D721Med (cell line): ENCODE data around the gene PTPRM.

Experiments used
- DNase-seq: peaks from one replicate; pipeline ENCODE4 v3.0.0; 2011; ENCODE audit warnings: low spot score; ENCODE audit not compliant: insufficient read length
- FAIRE-seq: peaks from 2 replicates; lab custom pipeline; 2011; peaks lifted over from hg19 to GRCh38; lab: Jason Lieb, UNC
- CTCF ChIP-seq: IDR thresholded peaks from 2 replicates; pipeline ENCODE4 v1.5.1; 2012; ENCODE audit warnings: mild to moderate bottlenecking, control low read depth; ENCODE audit not compliant: insufficient read depth; ENCODE audit errors: missing control alignments

PTPRM gene

GRCh38 chr18:7856116-7856515, 289.0 kb downstream of the PTPRM start:
- DNase-seq: no peak
- no peak for TF ChIP-seq CTCF
- peak; percentile 66 for FAIRE-seq

DNA sequence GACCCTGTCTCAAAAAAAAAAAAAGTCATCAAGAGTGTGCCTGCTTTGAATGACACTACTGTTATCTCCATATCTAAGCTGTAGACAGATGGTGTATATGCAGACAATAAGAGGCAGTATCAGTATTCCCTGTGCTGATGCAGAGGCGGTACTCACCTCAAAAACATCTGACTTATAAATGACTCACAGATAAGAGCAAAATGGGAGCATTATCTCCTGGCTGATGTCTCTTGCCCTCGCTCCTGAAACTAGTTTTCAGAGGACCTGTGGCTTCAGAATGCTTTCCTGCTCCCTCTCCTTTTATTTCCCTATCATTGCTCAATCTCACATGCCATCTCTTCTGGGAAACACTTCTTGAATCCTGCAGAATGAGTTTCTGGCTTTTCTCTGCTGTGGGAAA, 289.6 kb downstream of the PTPRM start:
- DNase-seq (no peak), FAIRE-seq (no peak)
- no peak for TF ChIP-seq CTCF

- DNase-seq (no peak), FAIRE-seq (no peak)
- no peak for TF ChIP-seq CTCF
Measured at GRCh38 chr18:7857562-7857961, 290.4 kb downstream of the PTPRM start.

- TF ChIP-seq CTCF: no peak
- FAIRE-seq (no peak), DNase-seq (no peak)
Measured at GRCh38 chr18:7859122-7859521, 292.0 kb downstream of the PTPRM start.

DNA sequence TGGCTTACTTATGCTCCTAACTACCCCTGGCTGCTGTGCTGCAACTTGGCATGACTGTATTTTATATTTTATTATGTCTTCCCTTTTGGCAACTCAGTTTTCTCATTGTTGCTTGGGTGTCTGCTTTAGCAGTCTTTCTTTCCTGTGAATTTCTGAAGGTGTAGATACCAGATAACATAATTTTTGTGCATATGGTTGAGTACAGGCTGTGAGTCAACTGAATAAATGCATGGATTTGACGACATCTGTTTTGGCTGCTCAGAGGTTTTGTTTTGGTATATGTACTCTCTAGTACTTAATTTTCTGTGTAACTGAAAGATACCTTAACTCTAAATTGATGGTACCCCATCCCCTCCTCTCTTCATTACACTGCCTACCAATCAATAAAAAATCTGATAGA, 303.1 kb downstream of the PTPRM start:
- DNase-seq: no peak
- no peak for FAIRE-seq
- no peak for TF ChIP-seq CTCF

- FAIRE-seq (peak; percentile 41), DNase-seq (no peak)
- TF ChIP-seq CTCF: no peak
Measured at GRCh38 chr18:7870855-7871254, 303.7 kb downstream of the PTPRM start.

- TF ChIP-seq CTCF: no peak
Measured at GRCh38 chr18:7871560-7872456, 304.7 kb downstream of the PTPRM start.

More at GRCh38 chr18:7871560-7872456, 304.7 kb downstream of the PTPRM start:
- FAIRE-seq: peak; percentile 41
- DNase-seq: no peak
